Measurements from ENCODE around the gene HIC1. TPM values are rescaled to one million over a fixed set of nuclear protein-coding genes. Genes with fewer than 3 reads are reported as not detected.

The HIC1 gene
- total RNA-seq, 1 experiment from 2014 or later, result 1.0 TPM

DNA sequence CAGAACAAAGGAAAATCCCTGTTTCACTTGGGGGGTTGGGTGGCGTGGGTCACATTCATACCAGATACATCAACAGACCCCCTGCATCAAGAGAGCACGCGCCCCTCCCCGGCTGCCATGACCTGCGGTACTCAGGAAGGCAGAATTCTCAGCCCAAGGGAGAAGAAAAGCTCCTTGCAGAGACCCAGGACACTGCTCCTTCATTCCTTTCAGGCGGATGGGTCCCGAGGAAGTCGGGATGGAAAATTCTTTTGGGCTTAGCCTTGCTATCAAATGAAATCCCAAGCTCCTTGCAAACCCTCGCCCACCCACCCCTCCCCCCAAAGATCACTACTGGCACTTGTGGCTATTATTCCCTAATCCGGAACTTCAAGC is 40.6 kb downstream of the HIC1 start:
- TF ChIP-seq CTCF (IDR thresholded peaks at IDR 0.05; ENCODE audit: unreplicated experiment), result no peak
- ChIA-PET CTCF (interaction anchor here (1.0 kb wide), 1 partner anchor 149 kb away, joined by 4 read pairs; no protein-coding TSS in a partner anchor), POLR2A (no interaction called here)
- no peaks in the 10 kb centered on the region for H3K9me3 Mint-ChIP-seq (ENCODE audit: unreplicated experiment)
- no peak overlapping the region for H3K4me3 Mint-ChIP-seq (ENCODE audit: unreplicated experiment)
- intact Hi-C loops (cut with micrococcal nuclease), result no loop called here
- no peak overlapping the region for H3K27ac Mint-ChIP-seq (ENCODE audit: low read depth, unreplicated experiment)
- DNase-seq (ENCODE audit: unreplicated experiment), result no peak
- H3K36me3 Mint-ChIP-seq (ENCODE audit: insufficient read depth, unreplicated experiment), result peaks cover 12% of the 10 kb centered on the region
- peaks cover 6% of the 10 kb centered on the region for H3K4me1 Mint-ChIP-seq (ENCODE audit: insufficient read depth, unreplicated experiment)
- BruUV-seq (replicated peaks), result no TSS peak
- no peaks in the 10 kb centered on the region for H3K27me3 Mint-ChIP-seq (ENCODE audit: insufficient read depth, unreplicated experiment)

DNA sequence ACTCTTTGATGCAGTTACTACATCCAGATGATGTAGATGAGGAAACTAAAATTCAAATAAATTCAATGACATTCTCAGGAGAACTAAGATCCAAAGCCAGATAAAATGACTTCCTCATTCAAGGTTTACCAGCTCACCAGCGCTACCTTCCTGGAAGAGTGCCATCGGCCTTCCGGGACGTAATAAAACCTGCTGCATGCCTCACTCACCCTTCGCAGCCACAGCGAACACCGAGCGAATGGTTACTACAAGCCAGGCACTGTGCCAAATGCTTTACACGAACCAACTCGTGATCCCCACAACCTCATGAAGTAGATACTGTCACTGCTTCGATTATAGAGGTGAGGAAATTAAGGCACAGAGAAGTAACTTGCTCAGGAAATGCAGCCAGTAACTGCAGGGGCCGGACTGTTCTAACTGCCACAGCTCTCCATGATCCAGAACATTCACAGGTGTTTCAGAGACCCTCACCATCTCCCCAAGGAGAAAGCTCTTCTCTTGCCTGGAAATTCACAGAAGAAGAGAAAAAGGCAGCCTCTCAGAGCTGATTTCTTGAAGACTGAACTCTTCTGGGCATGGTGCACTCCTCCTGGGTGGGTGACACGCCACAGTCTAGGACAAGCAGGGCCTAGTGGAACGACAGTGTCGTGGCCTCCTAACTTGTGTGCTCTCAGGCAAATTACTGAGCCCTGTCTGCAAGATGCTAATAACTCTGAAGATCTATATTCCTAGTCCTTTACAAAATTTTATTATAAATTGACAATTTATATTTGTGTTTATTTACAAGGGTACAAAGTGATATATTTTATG is 46.8 kb downstream of the HIC1 start:
- DNase-seq (ENCODE audit: unreplicated experiment), result peak; percentile 94
- Mint-ChIP-seq H3K4me1 (ENCODE audit: insufficient read depth, unreplicated experiment) (peaks cover 13% of the 10 kb centered on the region), H3K36me3 (ENCODE audit: insufficient read depth, unreplicated experiment) (peaks cover 11% of the 10 kb centered on the region), H3K27ac (ENCODE audit: low read depth, unreplicated experiment) (no peak overlapping the region), H3K27me3 (ENCODE audit: insufficient read depth, unreplicated experiment) (no peaks in the 10 kb centered on the region), H3K4me3 (ENCODE audit: unreplicated experiment) (no peak overlapping the region), H3K9me3 (ENCODE audit: unreplicated experiment) (no peaks in the 10 kb centered on the region)
- no TSS peak for BruUV-seq (replicated peaks)
- TF ChIP-seq CTCF (IDR thresholded peaks at IDR 0.05; ENCODE audit: unreplicated experiment), result no peak
- ChIA-PET POLR2A (interaction anchor here (0.6 to 1.6 kb wide), 6 partner anchors 8 to 143 kb away, joined by 3 to 5 read pairs (median 3); no protein-coding TSS in a partner anchor), CTCF (interaction anchor here (0.6 to 2.3 kb wide), 3 partner anchors 57 to 143 kb away, joined by 3 to 8 read pairs (median 4); no protein-coding TSS in a partner anchor)
- intact Hi-C loops (cut with micrococcal nuclease), result no loop called here

DNA sequence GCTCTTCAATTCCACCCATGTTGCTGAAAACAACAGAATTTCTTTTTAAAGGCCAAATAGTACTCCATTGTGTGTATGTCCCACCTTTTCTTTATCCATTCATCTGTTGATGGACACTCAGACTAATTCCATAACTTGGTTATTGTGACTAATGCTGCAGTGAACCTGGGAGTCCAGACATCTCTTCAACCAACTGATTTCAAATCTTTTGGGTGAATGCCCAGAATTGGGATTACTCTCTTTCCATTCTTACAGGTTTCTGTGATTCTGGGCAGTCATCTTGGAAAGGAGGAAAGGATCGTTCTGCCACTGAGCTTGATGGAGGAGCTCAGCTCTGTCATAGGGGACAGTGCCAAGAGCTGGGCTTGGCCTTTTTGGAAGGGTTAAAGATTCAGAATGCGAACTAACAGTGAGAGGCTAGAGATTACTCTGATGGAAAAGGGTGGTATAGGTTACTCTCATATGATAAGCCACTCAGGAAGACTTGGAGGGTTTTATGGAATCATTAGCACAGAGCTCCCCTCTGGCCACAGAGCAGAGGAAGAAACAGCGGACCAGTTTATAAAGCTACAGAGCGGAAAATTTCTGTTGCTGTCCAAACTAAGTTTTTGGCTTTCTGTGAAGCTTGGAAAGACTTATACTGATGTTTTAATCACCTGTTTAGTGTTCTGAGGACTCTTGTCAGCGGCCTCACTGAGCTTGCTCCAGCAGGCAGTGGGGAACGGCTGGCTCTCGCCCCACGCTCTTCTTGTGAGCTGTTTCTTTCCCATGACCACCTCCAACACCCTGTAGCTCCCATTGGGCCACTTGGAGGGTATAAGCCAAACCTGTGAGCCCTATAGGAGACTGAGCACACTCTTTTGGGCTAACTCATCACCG is 48.3 kb downstream of the HIC1 start:
- peak; percentile 88 for DNase-seq (ENCODE audit: unreplicated experiment)
- H3K9me3 Mint-ChIP-seq (ENCODE audit: unreplicated experiment), result no peaks in the 10 kb centered on the region
- POLR2A ChIA-PET, result interaction anchor here (0.6 to 1.5 kb wide), 5 partner anchors 10 to 684 kb away, joined by 3 to 5 read pairs (median 3); no protein-coding TSS in a partner anchor
- TF ChIP-seq CTCF (IDR thresholded peaks at IDR 0.05; ENCODE audit: unreplicated experiment), result no peak
- intact Hi-C loops (cut with micrococcal nuclease), result no loop called here
- H3K27ac Mint-ChIP-seq (ENCODE audit: low read depth, unreplicated experiment), result no peak overlapping the region
- H3K4me3 Mint-ChIP-seq (ENCODE audit: unreplicated experiment), result no peak overlapping the region
- peaks cover 13% of the 10 kb centered on the region for H3K4me1 Mint-ChIP-seq (ENCODE audit: insufficient read depth, unreplicated experiment)
- peaks cover 11% of the 10 kb centered on the region for H3K36me3 Mint-ChIP-seq (ENCODE audit: insufficient read depth, unreplicated experiment)
- CTCF ChIA-PET, result interaction anchor here (0.5 to 2.3 kb wide), 7 partner anchors 9 to 319 kb away, joined by 3 to 8 read pairs (median 3); partner anchors contain the start of gene HIC1
- H3K27me3 Mint-ChIP-seq (ENCODE audit: insufficient read depth, unreplicated experiment), result no peaks in the 10 kb centered on the region
- BruUV-seq (replicated peaks), result no TSS peak

- ChIA-PET POLR2A (interaction anchor here (1.0 kb wide), 1 partner anchor 98 kb away, joined by 3 read pairs; no protein-coding TSS in a partner anchor), CTCF (interaction anchor here (0.7 to 0.9 kb wide), 2 partner anchors 16 to 32 kb away, joined by 3 to 6 read pairs; no protein-coding TSS in a partner anchor)
- intact Hi-C loops (cut with micrococcal nuclease), result no loop called here
- Mint-ChIP-seq H3K27me3 (ENCODE audit: insufficient read depth, unreplicated experiment) (no peaks in the 10 kb centered on the region), H3K4me1 (ENCODE audit: insufficient read depth, unreplicated experiment) (peaks cover 13% of the 10 kb centered on the region), H3K9me3 (ENCODE audit: unreplicated experiment) (no peaks in the 10 kb centered on the region), H3K4me3 (ENCODE audit: unreplicated experiment) (no peak overlapping the region), H3K36me3 (ENCODE audit: insufficient read depth, unreplicated experiment) (peaks cover 11% of the 10 kb centered on the region), H3K27ac (ENCODE audit: low read depth, unreplicated experiment) (no peak overlapping the region)
- no TSS peak for BruUV-seq (replicated peaks)
- no peak for TF ChIP-seq CTCF (IDR thresholded peaks at IDR 0.05; ENCODE audit: unreplicated experiment)
- DNase-seq (ENCODE audit: unreplicated experiment), result no peak
Observed at GRCh38 chr17:2105663-2106062, 50.8 kb downstream of the HIC1 start.

All from MCF 10A (cell line).